B cell (primary cell): ENCODE results near the gene FZD10.

ENCODE experiments used
- EZH2 ChIP-seq: IDR thresholded peaks from 2 replicates; pipeline ENCODE4 v1.6.1; 2012; ENCODE audit warnings: borderline replicate concordance, low read depth, mild to moderate bottlenecking, moderate library complexity, low read length; ENCODE audit not compliant: insufficient read depth, poor library complexity, severe bottlenecking
- TF ChIP-seq, protein P1 (sequence below): fragments of 200-600 bp; IDR thresholded peaks from one replicate; pipeline ENCODE4 v1.8.0; 2022; ENCODE audit warnings: antibody characterized with exemption, mild to moderate bottlenecking

DNA sequence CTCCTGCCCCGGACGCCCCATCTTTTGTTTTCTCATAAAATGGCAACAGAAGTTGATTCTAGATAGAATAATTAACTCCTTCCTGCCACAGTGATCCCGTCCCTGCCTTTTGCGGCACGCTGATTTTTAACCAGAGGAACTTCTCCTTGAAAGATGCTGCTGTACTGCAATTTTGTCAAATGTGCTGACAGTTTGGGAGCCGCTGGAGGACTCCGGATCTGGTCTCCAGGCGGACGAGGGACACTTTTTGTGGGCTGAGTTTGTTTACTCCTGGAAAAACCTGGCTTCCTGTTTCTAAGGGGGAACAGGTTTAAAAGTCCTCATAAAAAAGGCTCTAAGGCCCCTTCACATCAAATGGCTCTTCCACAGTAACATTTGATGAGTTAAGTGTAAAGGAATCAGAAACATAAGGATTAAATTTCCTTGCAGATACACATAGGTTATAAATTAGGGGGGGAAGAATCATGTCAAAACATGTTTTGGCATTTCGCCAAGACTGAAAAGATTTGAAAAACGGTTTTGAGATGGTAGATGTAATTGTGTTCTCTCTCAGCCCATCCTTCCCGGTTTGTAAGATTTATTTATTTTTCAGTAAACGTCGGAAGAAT, 15.5 kb downstream of the FZD10 start:
- TF ChIP-seq, protein P1, sequence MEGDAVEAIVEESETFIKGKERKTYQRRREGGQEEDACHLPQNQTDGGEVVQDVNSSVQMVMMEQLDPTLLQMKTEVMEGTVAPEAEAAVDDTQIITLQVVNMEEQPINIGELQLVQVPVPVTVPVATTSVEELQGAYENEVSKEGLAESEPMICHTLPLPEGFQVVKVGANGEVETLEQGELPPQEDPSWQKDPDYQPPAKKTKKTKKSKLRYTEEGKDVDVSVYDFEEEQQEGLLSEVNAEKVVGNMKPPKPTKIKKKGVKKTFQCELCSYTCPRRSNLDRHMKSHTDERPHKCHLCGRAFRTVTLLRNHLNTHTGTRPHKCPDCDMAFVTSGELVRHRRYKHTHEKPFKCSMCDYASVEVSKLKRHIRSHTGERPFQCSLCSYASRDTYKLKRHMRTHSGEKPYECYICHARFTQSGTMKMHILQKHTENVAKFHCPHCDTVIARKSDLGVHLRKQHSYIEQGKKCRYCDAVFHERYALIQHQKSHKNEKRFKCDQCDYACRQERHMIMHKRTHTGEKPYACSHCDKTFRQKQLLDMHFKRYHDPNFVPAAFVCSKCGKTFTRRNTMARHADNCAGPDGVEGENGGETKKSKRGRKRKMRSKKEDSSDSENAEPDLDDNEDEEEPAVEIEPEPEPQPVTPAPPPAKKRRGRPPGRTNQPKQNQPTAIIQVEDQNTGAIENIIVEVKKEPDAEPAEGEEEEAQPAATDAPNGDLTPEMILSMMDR, result no peak
- no peak for TF ChIP-seq EZH2
